Gastroesophageal sphincter (tissue), 4 donors: ENCODE results near the gene FGFR3. TPM values are rescaled to one million over a fixed set of nuclear protein-coding genes. Genes with fewer than 3 reads are reported as not detected.
"Not testable (repeated sequence)": the region's sequence is repeated elsewhere in the genome, so short reads cannot be mapped to it uniquely, and the experiment has no call there.

Experiments used
- ATAC-seq: fragments of 150-250 bp; one replicate; pipeline ENCODE4 v1.9.1; 2016; ENCODE audit warnings: mild to moderate bottlenecking, moderate library complexity
- H3K27ac ChIP-seq, 4 donors: fragments of 200-600 bp; sonication (generic) in 3 of 4; 1 replicate in 3 of 4; 2 replicates in 1 of 4; pipeline ENCODE4 v1.5.1; 2016 to 2019
- H3K27me3 ChIP-seq: fragments of 200-600 bp; sonication (generic); one replicate; pipeline ENCODE4 v1.5.1; 2019
- H3K36me3 ChIP-seq, 2 donors: fragments of 200-600 bp; sonication (generic); one replicate each; pipeline ENCODE4 v1.5.1; 2019; ENCODE audit warnings: control low read depth in 1 of 2
- H3K4me1 ChIP-seq, 3 donors: fragments of 200-600 bp; sonication (generic); 1 replicate in 2 of 3; 2 replicates in 1 of 3; pipeline ENCODE4 v1.5.1; 2016 to 2019; ENCODE audit warnings: control low read depth in 2 of 3
- H3K4me3 ChIP-seq, 2 donors: fragments of 200-600 bp; sonication (generic); one replicate each; pipeline ENCODE4 v1.5.1; 2019; ENCODE audit warnings: mild to moderate bottlenecking in 1 of 2, moderate library complexity in 1 of 2
- H3K9me3 ChIP-seq, 3 donors: fragments of 200-600 bp; sonication (generic); one replicate each; pipeline ENCODE4 v1.5.1; 2017 to 2019; ENCODE audit warnings: control low read depth in 2 of 3
- EP300 ChIP-seq: sonication (generic); formaldehyde crosslinking; IDR thresholded peaks from one replicate; pipeline ENCODE4 v1.6.1; 2017; ENCODE audit warnings: antibody characterized with exemption, mild to moderate bottlenecking
- POLR2A ChIP-seq, 2 donors: fragments of 450-650 bp; IDR thresholded peaks; one replicate each; pipeline ENCODE4 v1.6.1; 2017; ENCODE audit warnings: antibody characterized with exemption in 2 of 2, mild to moderate bottlenecking in 2 of 2, moderate library complexity in 1 of 2
- POLR2AphosphoS5 ChIP-seq: sonication (generic); formaldehyde crosslinking; IDR thresholded peaks from one replicate; pipeline ENCODE4 v1.6.1; 2017; ENCODE audit warnings: antibody characterized with exemption
- WGBS, 2 donors: methylation state at CpG; one replicate each; pipeline ENCODE4 v1.1.5; 2018; ENCODE audit warnings: low coverage in 1 of 2; 5-methylcytosine and 5-hydroxymethylcytosine counted together
- total RNA-seq, 4 donors: library from RNA; depleted of rRNA; stranded (reverse); fragments of >200 nt; gene quantifications; one replicate each; pipeline ENCODE4 v1.1.0, GENCODE V29; 2016
- TF ChIP-seq, protein P1 (sequence below), 4 experiments: fragments of 200-600 bp in 2 of 4; fragments of 450-650 bp in 2 of 4; sonication (generic) in 1 of 4; IDR thresholded peaks; one replicate each; pipeline ENCODE4 v1.5.1; 2017 to 2019; ENCODE audit warnings: antibody characterized with exemption in 4 of 4, mild to moderate bottlenecking in 2 of 4, moderate library complexity in 2 of 4

Gene FGFR3
- total RNA-seq, 4 donors from 2014 or later, result 1.4 to 17.7 (median 1.8) TPM

DNA sequence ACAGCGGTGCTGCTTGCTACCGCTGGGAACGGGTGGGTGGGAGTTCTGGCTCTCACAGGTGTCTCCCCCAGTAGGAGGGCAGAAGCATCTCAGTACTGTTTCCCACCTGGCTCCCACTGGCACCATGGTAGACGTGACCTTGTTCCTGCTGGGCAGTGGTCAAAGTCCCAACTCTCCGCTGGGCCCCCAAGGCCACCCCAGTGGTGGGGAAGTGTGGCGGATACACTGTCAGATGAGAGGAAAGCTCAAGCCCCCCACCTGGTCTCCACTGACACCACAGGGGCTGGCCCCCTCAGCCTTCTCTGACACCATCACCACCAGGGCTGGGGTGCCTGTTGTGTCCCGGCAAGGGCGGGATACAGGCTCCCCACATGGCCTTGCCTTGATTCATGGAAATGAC lies 38.2 kb downstream of the FGFR3 start:
- H3K4me3 ChIP-seq, result no peak overlapping the region
- no CpG with 5 or more reads among the region's 8 CpGs for WGBS, 2 donors
- peaks cover 0 to 75% of the 10 kb centered on the region in 2 donors for H3K36me3 ChIP-seq
- H3K27ac ChIP-seq, result no peak overlapping the region
- H3K27me3 ChIP-seq, result no peaks in the 10 kb centered on the region
- no peaks in the 10 kb centered on the region for H3K9me3 ChIP-seq
- H3K4me1 ChIP-seq, result no peaks in the 10 kb centered on the region
- ATAC-seq, result no peak
- no peak for TF ChIP-seq POLR2AphosphoS5
- TF ChIP-seq POLR2A (IDR thresholded peaks at IDR 0.05), result no peak
- TF ChIP-seq EP300, result no peak
- TF ChIP-seq, protein P1, sequence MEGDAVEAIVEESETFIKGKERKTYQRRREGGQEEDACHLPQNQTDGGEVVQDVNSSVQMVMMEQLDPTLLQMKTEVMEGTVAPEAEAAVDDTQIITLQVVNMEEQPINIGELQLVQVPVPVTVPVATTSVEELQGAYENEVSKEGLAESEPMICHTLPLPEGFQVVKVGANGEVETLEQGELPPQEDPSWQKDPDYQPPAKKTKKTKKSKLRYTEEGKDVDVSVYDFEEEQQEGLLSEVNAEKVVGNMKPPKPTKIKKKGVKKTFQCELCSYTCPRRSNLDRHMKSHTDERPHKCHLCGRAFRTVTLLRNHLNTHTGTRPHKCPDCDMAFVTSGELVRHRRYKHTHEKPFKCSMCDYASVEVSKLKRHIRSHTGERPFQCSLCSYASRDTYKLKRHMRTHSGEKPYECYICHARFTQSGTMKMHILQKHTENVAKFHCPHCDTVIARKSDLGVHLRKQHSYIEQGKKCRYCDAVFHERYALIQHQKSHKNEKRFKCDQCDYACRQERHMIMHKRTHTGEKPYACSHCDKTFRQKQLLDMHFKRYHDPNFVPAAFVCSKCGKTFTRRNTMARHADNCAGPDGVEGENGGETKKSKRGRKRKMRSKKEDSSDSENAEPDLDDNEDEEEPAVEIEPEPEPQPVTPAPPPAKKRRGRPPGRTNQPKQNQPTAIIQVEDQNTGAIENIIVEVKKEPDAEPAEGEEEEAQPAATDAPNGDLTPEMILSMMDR (IDR thresholded peaks at IDR 0.05), result no peak

DNA sequence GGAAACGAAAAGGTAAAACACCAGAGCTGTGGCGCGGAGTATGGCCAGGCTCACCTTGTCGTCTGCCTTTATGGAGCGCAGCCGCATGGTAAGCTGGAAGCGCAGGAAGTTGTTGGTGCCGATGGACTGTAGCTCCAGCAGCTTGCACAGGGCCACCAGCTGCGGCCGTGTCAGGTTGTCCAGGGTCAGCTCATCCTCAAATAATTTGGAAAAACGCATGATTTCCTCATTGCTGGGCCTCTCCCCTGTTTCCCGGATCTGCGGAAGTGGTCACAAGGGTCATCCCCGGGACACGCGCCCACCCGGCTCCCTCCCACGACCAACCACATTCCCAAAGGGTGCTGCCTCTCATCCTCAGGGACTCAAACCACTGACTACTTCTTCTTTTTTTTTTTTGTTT lies 39.6 kb downstream of the FGFR3 start:
- Histone ChIP-seq H3K4me1 (no peaks in the 10 kb centered on the region), H3K9me3 (no peaks in the 10 kb centered on the region), H3K36me3 (peaks cover 0 to 81% of the 10 kb centered on the region in 2 donors), H3K27ac (no peak overlapping the region), H3K27me3 (no peaks in the 10 kb centered on the region), H3K4me3 (no peak overlapping the region)
- TF ChIP-seq POLR2A (IDR thresholded peaks at IDR 0.05) (no peak), EP300 (no peak), POLR2AphosphoS5 (no peak)
- TF ChIP-seq, protein P1 (IDR thresholded peaks at IDR 0.05), result no peak
- WGBS, 2 donors, result 87 to 90% methylated on average over 8 to 13 of the region's 18 CpGs
- no peak for ATAC-seq

DNA sequence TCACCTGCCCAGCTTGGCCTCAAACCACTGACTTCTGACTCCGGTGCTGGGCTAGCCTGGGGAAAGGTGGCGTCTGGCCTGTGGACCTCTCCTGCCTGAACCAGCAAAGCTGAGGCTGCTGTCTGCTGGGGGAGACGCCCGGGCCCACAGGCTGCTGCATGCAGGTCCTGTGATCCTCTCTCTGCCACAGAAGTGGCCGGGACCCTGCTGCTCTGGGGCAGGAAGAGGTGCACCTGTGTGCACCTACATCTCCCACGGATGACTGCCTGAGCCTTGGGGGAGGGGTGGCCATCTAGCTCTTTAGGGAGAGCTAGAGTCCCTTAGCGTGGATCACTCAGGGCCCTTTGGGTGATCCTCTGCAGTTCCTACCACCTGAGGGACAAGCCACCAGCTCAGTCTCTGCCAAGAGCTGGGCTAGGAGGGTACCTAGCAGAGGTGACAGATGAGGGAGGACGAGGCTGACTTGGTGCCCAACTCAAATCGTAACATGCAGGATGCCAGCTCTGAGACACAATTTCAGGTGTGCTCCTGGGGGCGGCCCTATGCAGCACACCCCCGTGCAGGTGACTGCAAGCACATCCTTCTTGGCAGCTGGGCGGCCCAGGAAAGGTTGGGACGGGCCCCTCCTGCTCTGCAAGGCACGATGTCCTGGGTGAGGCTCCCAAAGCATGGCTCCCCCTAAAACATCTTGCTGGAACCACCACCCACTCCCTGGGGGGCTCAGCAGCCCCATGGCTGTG lies 40.4 kb downstream of the FGFR3 start:
- ATAC-seq, result no peak
- Histone ChIP-seq H3K36me3 (peaks cover 0 to 89% of the 10 kb centered on the region in 2 donors), H3K27ac (no peak overlapping the region), H3K4me3 (no peak overlapping the region), H3K4me1 (no peaks in the 10 kb centered on the region), H3K27me3 (no peaks in the 10 kb centered on the region), H3K9me3 (no peaks in the 10 kb centered on the region)
- TF ChIP-seq POLR2AphosphoS5 (no peak), POLR2A (IDR thresholded peaks at IDR 0.05) (no peak), EP300 (no peak)
- TF ChIP-seq, protein P1 (IDR thresholded peaks at IDR 0.05), result no peak
- WGBS, 2 donors, result no CpG with 5 or more reads among the region's 14 CpGs

DNA sequence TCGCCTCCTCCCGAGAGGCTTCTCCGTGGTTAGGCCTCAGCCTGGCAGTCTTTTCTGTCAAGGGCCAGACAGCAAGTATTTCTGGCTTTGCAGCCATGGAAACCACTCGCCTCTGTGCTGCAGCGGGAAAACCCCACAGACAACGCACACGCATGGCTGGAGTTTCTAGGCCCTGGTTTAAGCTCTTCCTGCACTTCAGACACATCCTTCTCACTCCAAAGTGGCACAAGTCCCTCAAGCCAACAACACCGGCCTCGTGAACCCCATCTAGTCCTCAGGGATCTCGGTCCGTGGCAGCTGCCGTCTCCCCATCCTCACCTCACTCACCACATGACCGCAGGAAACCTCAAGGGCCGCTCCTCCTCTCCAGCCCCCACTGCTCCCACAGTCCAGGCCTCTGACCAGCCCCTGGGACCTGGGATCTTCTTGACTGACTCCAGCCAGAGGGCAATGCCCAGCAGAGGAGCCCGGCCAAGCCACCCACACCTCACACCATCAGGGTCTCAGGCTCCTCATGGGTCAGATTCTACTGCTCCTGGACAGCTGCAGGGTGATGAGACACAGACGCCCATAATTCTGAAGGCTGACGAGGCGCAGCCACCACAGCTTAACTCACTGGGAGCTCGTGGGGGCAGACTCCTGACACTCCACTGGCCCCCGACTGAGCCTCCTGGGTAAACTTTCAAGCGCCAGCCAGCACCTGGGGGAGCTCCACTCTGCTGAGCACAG lies 41.1 kb downstream of the FGFR3 start:
- H3K9me3 ChIP-seq, result no peaks in the 10 kb centered on the region
- ATAC-seq, result no peak
- no peak overlapping the region for H3K27ac ChIP-seq
- peaks cover 0 to 96% of the 10 kb centered on the region in 2 donors for H3K36me3 ChIP-seq
- WGBS, 2 donors, result 93% methylated on average over 3 of the region's 21 CpGs; no CpG with 5 or more reads in 1 of the 2 donors
- TF ChIP-seq POLR2AphosphoS5, result no peak
- TF ChIP-seq, protein P1 (IDR thresholded peaks at IDR 0.05), result no peak
- TF ChIP-seq POLR2A (IDR thresholded peaks at IDR 0.05), result no peak
- TF ChIP-seq EP300, result no peak
- no peaks in the 10 kb centered on the region for H3K4me1 ChIP-seq
- H3K27me3 ChIP-seq, result no peaks in the 10 kb centered on the region
- H3K4me3 ChIP-seq, result no peak overlapping the region

DNA sequence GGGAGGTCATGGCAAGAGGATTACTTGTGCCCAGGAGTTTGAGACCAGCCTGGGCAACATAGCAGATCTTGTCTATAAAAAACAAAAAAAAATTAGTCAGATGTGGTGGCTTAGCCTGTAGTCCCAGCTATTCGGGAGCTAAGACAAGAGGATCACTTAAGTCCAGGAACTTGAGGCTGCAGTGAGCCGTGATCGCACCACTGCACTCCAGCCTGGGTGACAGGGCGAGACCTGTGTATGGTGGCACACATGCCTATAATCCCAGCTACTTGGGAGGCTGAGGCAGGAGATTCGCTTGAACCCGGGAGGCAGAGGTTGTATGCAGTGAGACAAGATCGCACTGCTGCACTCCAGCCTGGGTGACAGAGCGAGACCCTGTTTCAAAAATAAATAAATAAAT lies 42.7 kb downstream of the FGFR3 start:
- peaks cover 0 to 100% of the 10 kb centered on the region in 2 donors for H3K36me3 ChIP-seq
- 75 to 100% methylated on average over 2 of the region's 8 CpGs for WGBS, 2 donors

More for the DNA sequence above, 42.7 kb downstream of the FGFR3 start:
- not testable (repeated sequence) for H3K27me3 ChIP-seq, H3K9me3 ChIP-seq, H3K4me1 ChIP-seq, H3K4me3 ChIP-seq, ATAC-seq, H3K27ac ChIP-seq
